Breast epithelium (tissue), 4 donors: Measurements from ENCODE around the gene WDR44. TPM values are rescaled to one million over a fixed set of nuclear protein-coding genes. Genes with fewer than 3 reads are reported as not detected.
"Not testable (repeated sequence)": the region's sequence is repeated elsewhere in the genome, so short reads cannot be mapped to it uniquely, and the experiment has no call there.

Source experiments
- DNase-seq, 2 donors: peaks; one replicate each; pipeline ENCODE4 v3.0.0-alpha.2; 2019; ENCODE audit warnings: low spot score in 2 of 2
- H3K27ac ChIP-seq, 2 donors: fragments of 200-600 bp; sonication (generic) in 1 of 2; one replicate each; pipeline ENCODE4 v1.5.1; 2016 to 2019; ENCODE audit warnings: mild to moderate bottlenecking in 1 of 2
- H3K27me3 ChIP-seq, 2 donors: fragments of 200-600 bp; sonication (generic) in 1 of 2; one replicate each; pipeline versions ENCODE4 v1.5.1 to v1.6.0; 2017 to 2019; ENCODE audit warnings: control low read depth in 1 of 2, mild to moderate bottlenecking in 1 of 2
- H3K36me3 ChIP-seq: fragments of 200-600 bp; one replicate; pipeline ENCODE4 v1.5.1; 2019
- H3K4me1 ChIP-seq, 2 donors: fragments of 200-600 bp; sonication (generic); one replicate each; pipeline ENCODE4 v1.5.1; 2016 to 2019; ENCODE audit warnings: control low read depth in 1 of 2
- H3K4me3 ChIP-seq, 3 donors: fragments of 200-600 bp; sonication (generic); 1 replicate in 2 of 3; 2 replicates in 1 of 3; pipeline ENCODE4 v1.5.1; 2016 to 2019; ENCODE audit warnings: mild to moderate bottlenecking in 3 of 3, moderate library complexity in 2 of 3
- H3K9me3 ChIP-seq, 2 donors: fragments of 200-600 bp; sonication (generic) in 1 of 2; one replicate each; pipeline ENCODE4 v1.5.1; 2016 to 2019; ENCODE audit warnings: control low read depth in 1 of 2
- CTCF ChIP-seq, 3 donors: fragments of 450-650 bp; IDR thresholded peaks; one replicate each; pipeline ENCODE4 v1.5.1; 2016 to 2017; ENCODE audit warnings: antibody characterized with exemption in 3 of 3, mild to moderate bottlenecking in 3 of 3, moderate library complexity in 3 of 3
- POLR2A ChIP-seq: fragments of 450-650 bp; IDR thresholded peaks from one replicate; pipeline ENCODE4 v1.6.1; 2016; ENCODE audit warnings: antibody characterized with exemption, mild to moderate bottlenecking, moderate library complexity
- POLR2AphosphoS5 ChIP-seq, 3 donors: sonication (generic); formaldehyde crosslinking; IDR thresholded peaks; one replicate each; pipeline ENCODE4 v1.6.1; 2017; ENCODE audit warnings: antibody characterized with exemption in 3 of 3
- intact Hi-C: fragments of 100-400 bp; cut with DNase I; formaldehyde crosslinking; loops from one replicate; pipeline ENCODE4 v1.15.1; 2023; ENCODE audit warnings: low total_unique reads
- total RNA-seq, 3 donors: library from RNA; depleted of rRNA; stranded (reverse); fragments of >200 nt; gene quantifications; one replicate each; pipeline ENCODE4 v1.1.0, GENCODE V29; 2016

Gene WDR44
- total RNA-seq, 3 donors from 2014 or later: 16.8 to 23.7 (median 19.3) TPM

- no peak for DNase-seq
- Histone ChIP-seq H3K9me3 (peaks cover 0 to 9% of the 10 kb centered on the region in 2 donors), H3K4me3 (no peak overlapping the region), H3K27me3 (peaks cover 0 to 2% of the 10 kb centered on the region in 2 donors), H3K4me1 (no peaks in the 10 kb centered on the region), H3K36me3 (no peaks in the 10 kb centered on the region), H3K27ac (no peak overlapping the region)
- TF ChIP-seq POLR2A: no peak
- no peak for TF ChIP-seq POLR2AphosphoS5 (IDR thresholded peaks at IDR 0.05)
- no peak for TF ChIP-seq CTCF (IDR thresholded peaks at IDR 0.05)
- intact Hi-C loops: no loop called here
These were observed 128.7 kb downstream of the WDR44 start for GRCh38 chrX:118474586-118474985.

- Histone ChIP-seq H3K4me3 (no peak overlapping the region), H3K36me3 (no peaks in the 10 kb centered on the region), H3K27ac (no peak overlapping the region), H3K9me3 (peaks cover 0 to 4% of the 10 kb centered on the region in 2 donors), H3K4me1 (no peaks in the 10 kb centered on the region), H3K27me3 (peaks cover 0 to 2% of the 10 kb centered on the region in 2 donors)
- no peak for TF ChIP-seq CTCF (IDR thresholded peaks at IDR 0.05)
- TF ChIP-seq POLR2A: no peak
- no peak for DNase-seq
- intact Hi-C loops: no loop called here
These were observed 130.0 kb downstream of the WDR44 start for GRCh38 chrX:118475903-118476302.

GRCh38 chrX:118480172-118480571 lies 134.3 kb downstream of the WDR44 start:
- TF ChIP-seq CTCF (IDR thresholded peaks at IDR 0.05): no peak
- no peak for TF ChIP-seq POLR2A
- no peak for TF ChIP-seq POLR2AphosphoS5 (IDR thresholded peaks at IDR 0.05)
- peaks cover 0 to 4% of the 10 kb centered on the region in 2 donors for H3K9me3 ChIP-seq

GRCh38 chrX:118482384-118482783 lies 136.5 kb downstream of the WDR44 start:
- H3K27ac ChIP-seq, H3K4me1 ChIP-seq, H3K4me3 ChIP-seq, H3K36me3 ChIP-seq, H3K27me3 ChIP-seq, DNase-seq, intact Hi-C loops, H3K9me3 ChIP-seq: not testable (repeated sequence)

More at GRCh38 chrX:118480172-118480571, 134.3 kb downstream of the WDR44 start:
- no peaks in the 10 kb centered on the region for H3K36me3 ChIP-seq
- H3K4me3 ChIP-seq: no peak overlapping the region
- intact Hi-C loops: no loop called here
- H3K27ac ChIP-seq: no peak overlapping the region
- no peaks in the 10 kb centered on the region for H3K4me1 ChIP-seq
- no peak for DNase-seq
- no peaks in the 10 kb centered on the region for H3K27me3 ChIP-seq

GRCh38 chrX:118484216-118484903 lies 138.5 kb downstream of the WDR44 start:
- intact Hi-C loops: no loop called here
- H3K27ac ChIP-seq: no peak overlapping the region
- H3K4me1 ChIP-seq: no peaks in the 10 kb centered on the region
- H3K27me3 ChIP-seq: no peaks in the 10 kb centered on the region
- no peak for DNase-seq
- no peaks in the 10 kb centered on the region for H3K36me3 ChIP-seq
- no peak overlapping the region for H3K4me3 ChIP-seq
- H3K9me3 ChIP-seq: peaks cover 0 to 4% of the 10 kb centered on the region in 2 donors
- TF ChIP-seq POLR2A (no peak), POLR2AphosphoS5 (IDR thresholded peaks at IDR 0.05) (no peak), CTCF (IDR thresholded peaks at IDR 0.05) (no peak)

- H3K36me3 ChIP-seq, DNase-seq, H3K27me3 ChIP-seq, H3K9me3 ChIP-seq, H3K4me3 ChIP-seq, H3K27ac ChIP-seq, H3K4me1 ChIP-seq, intact Hi-C loops: not testable (repeated sequence)
These were observed 140.8 kb downstream of the WDR44 start for GRCh38 chrX:118486693-118487092.
